Kidney (tissue), 14 donors: ENCODE results near the gene MBNL3. TPM values are rescaled to one million over a fixed set of nuclear protein-coding genes. Genes with fewer than 3 reads are reported as not detected.

ENCODE experiments used
- DNase-seq, 5 donors: peaks; one replicate each; pipeline ENCODE4 v3.0.0-alpha.2; 2013 to 2020
- FAIRE-seq: peaks from 2 replicates; lab custom pipeline; 2012; peaks lifted over from hg19 to GRCh38; lab: Jason Lieb, UNC
- H3K27ac ChIP-seq, 2 donors: one replicate each; pipeline ENCODE4 v1.7.0; 2013; ENCODE audit warnings: low read depth in 2 of 2, low read length in 2 of 2, inconsistent platforms in 1 of 2
- H3K27me3 ChIP-seq: one replicate; pipeline ENCODE4 v1.7.1; 2013; ENCODE audit warnings: low read length, inconsistent platforms; ENCODE audit not compliant: control insufficient read depth, insufficient read depth
- H3K36me3 ChIP-seq, 3 donors: one replicate each; pipeline versions ENCODE4 v1.7.0 to v1.7.1; 2013; ENCODE audit warnings: low read length in 3 of 3, control low read depth in 1 of 3, inconsistent platforms in 1 of 3; ENCODE audit not compliant: insufficient read depth in 3 of 3, control insufficient read depth in 2 of 3
- H3K4me1 ChIP-seq, 3 donors: one replicate each; pipeline versions ENCODE4 v1.7.0 to v1.7.1; 2013; ENCODE audit warnings: low read length in 3 of 3, inconsistent platforms in 1 of 3, low read depth in 1 of 3; ENCODE audit not compliant: control insufficient read depth in 2 of 3, insufficient read depth in 2 of 3
- H3K4me3 ChIP-seq, 3 donors: one replicate each; pipeline versions ENCODE4 v1.7.0 to v1.8.1; 2013; ENCODE audit warnings: low read length in 3 of 3, control low read depth in 1 of 3, inconsistent platforms in 1 of 3
- H3K9ac ChIP-seq, 3 donors: one replicate each; pipeline versions ENCODE4 v1.7.0 to v1.7.1; 2013; ENCODE audit warnings: low read length in 3 of 3, control low read depth in 1 of 3, inconsistent platforms in 1 of 3
- H3K9me3 ChIP-seq, 3 donors: one replicate each; pipeline versions ENCODE4 v1.7.0 to v1.7.1; 2013; ENCODE audit warnings: low read length in 3 of 3, control low read depth in 1 of 3, inconsistent platforms in 1 of 3; ENCODE audit not compliant: control insufficient read depth in 2 of 3, insufficient read depth in 1 of 3
- intact Hi-C: fragments of 100-400 bp; cut with DNase I; formaldehyde crosslinking; loops from one replicate; pipeline ENCODE4 v1.11.1; 2022
- polyA plus RNA-seq: library from polyadenylated mRNA; stranded (reverse); fragments of 350-450 nt; fragmentation: Illumina TruSeq; extraction: RNeasy Lipid Tissue Mini Kit (QIAGEN cat#74804); gene quantifications from one replicate; pipeline ENCODE4 v1.2.3, GENCODE V29; 2014; ENCODE audit warnings: low read depth, low replicate concordance; ENCODE audit not compliant: insufficient read depth
- total RNA-seq: library from RNA; stranded (reverse); fragmentation: NEBNext Ultra II Directional; extraction: Animal tissue kit (Norgen Biotek cat#: 25700); gene quantifications from one replicate; pipeline ENCODE4 v1.2.1, GENCODE V29; 2021
- TF ChIP-seq, protein P1 (sequence below): IDR thresholded peaks from 3 replicates; pipeline ENCODE4 v1.5.1; 2012; ENCODE audit warnings: mild to moderate bottlenecking, moderate library complexity, borderline replicate concordance; ENCODE audit not compliant: insufficient read depth; ENCODE audit errors: extremely low read depth
- donor health status: control.
- donor health status: control.
- donor health status: control.
- donor health status: control.
- donor health status: control.
- donor health status: DM: yes; HTN: yes; CAD: no.
- donor health status: Normal renal cell carcinoma (clear cell type).

The MBNL3 gene
- total and polyA plus RNA-seq, 2 donors from 2014 or later: 3.3 to 34.5 TPM

DNA sequence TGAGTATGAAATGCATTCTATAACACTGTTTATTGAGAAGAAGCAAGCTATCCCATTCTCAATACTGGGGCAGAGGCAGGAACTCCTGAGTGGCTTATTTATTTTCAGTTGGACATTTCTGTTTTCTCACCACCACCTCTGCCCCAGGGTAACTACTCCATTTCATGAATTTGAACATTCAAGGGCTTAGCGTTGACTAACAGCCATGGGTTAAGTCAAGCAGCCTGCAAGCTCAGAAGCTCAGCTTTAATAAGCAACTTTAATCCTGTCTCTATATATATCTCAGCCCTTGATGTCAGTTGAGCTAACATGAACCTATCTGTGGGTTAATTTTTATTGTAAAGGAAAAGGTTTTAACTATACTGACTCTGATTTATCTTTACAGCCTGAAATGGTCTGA, 93.8 kb downstream of the MBNL3 start:
- Histone ChIP-seq H3K9me3 (no peaks in the 10 kb centered on the region), H3K27ac (no peak overlapping the region), H3K4me1 (no peaks in the 10 kb centered on the region), H3K9ac (no peak overlapping the region), H3K36me3 (no peaks in the 10 kb centered on the region), H3K4me3 (no peak overlapping the region), H3K27me3 (peaks cover 2% of the 10 kb centered on the region)
- FAIRE-seq (peak; percentile 8), DNase-seq (peak in 1 of 5 donors; percentile 29)
- intact Hi-C loops: no loop called here
- TF ChIP-seq, protein P1, sequence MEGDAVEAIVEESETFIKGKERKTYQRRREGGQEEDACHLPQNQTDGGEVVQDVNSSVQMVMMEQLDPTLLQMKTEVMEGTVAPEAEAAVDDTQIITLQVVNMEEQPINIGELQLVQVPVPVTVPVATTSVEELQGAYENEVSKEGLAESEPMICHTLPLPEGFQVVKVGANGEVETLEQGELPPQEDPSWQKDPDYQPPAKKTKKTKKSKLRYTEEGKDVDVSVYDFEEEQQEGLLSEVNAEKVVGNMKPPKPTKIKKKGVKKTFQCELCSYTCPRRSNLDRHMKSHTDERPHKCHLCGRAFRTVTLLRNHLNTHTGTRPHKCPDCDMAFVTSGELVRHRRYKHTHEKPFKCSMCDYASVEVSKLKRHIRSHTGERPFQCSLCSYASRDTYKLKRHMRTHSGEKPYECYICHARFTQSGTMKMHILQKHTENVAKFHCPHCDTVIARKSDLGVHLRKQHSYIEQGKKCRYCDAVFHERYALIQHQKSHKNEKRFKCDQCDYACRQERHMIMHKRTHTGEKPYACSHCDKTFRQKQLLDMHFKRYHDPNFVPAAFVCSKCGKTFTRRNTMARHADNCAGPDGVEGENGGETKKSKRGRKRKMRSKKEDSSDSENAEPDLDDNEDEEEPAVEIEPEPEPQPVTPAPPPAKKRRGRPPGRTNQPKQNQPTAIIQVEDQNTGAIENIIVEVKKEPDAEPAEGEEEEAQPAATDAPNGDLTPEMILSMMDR: no peak

DNA sequence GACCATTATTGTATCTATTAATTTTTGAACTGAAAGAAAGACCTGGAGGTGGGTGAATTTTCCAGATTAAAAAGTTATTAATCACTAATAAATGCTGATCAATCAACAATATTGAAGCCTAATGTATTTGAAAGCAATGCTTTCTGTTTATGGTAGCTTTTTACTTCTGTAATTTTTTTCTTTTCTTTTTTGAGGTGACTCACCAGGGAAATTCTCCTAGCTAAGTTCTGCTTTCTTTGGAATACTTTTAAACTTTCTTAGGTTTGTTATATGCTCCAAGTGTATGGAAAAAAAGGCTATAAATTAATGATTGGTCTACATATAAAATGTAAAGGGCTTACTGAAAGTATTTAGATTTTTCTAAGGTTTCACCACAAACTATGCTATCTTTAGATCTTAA, 94.2 kb downstream of the MBNL3 start:
- FAIRE-seq (no peak), DNase-seq (no peak)
- Histone ChIP-seq H3K9ac (no peak overlapping the region), H3K27ac (no peak overlapping the region), H3K9me3 (no peaks in the 10 kb centered on the region), H3K27me3 (peaks cover 2% of the 10 kb centered on the region), H3K36me3 (no peaks in the 10 kb centered on the region), H3K4me1 (no peaks in the 10 kb centered on the region), H3K4me3 (no peak overlapping the region)
- TF ChIP-seq, protein P1: no peak
- intact Hi-C loops: no loop called here

DNA sequence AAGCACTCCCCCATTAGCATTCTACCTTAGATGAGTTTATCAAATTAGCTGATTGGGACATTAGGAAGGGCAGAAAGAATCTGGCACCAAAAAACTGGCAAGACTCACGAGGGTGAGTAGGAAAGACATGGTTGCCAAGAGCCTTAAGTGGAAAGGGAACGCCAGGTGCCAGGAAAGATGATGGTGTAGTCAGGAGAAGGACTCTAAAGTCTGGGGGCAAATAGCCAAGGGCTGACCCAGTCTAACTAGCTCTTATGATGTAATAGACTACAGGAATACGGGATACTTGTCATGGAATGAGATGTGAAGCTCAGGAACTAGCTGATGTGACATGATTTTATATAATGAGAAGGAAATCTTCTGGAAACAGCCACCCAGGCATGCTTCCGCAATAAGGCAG, 94.8 kb downstream of the MBNL3 start:
- Histone ChIP-seq H3K36me3 (no peaks in the 10 kb centered on the region), H3K9ac (no peak overlapping the region)

DNA sequence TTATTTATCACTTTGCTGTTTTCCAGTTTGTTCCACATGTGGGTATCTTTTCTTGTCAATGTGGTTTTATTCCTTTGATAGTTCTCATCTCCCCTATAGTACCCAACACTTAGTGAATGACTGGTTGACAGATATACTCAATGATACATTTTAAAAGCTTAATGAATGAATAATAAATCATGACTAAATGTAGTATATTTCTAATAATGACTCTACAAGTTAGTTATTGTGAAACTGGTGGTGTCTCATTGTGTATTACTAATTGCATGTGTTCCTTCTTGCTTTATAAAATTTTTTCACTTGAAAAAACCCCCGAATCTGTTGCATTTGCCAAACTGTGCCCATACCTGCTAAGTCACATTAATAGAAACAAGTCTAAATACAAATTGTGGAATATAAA, 95.4 kb downstream of the MBNL3 start:
- Histone ChIP-seq H3K4me3 (no peak overlapping the region), H3K9ac (no peak overlapping the region), H3K36me3 (no peaks in the 10 kb centered on the region), H3K4me1 (no peaks in the 10 kb centered on the region), H3K27me3 (peaks cover 2% of the 10 kb centered on the region), H3K27ac (no peak overlapping the region), H3K9me3 (no peaks in the 10 kb centered on the region)
- intact Hi-C loops: no loop called here
- TF ChIP-seq, protein P1: no peak
- FAIRE-seq: peak; percentile 23
- DNase-seq: no peak

More for the DNA sequence above, 94.8 kb downstream of the MBNL3 start:
- Histone ChIP-seq H3K9me3 (no peaks in the 10 kb centered on the region), H3K4me1 (no peaks in the 10 kb centered on the region), H3K27ac (no peak overlapping the region), H3K4me3 (no peak overlapping the region), H3K27me3 (peaks cover 2% of the 10 kb centered on the region)
- TF ChIP-seq, protein P1: no peak
- FAIRE-seq (no peak), DNase-seq (no peak)
- intact Hi-C loops: no loop called here
